ENCODE data around the gene PRLH. TPM values are rescaled to one million over a fixed set of nuclear protein-coding genes. Genes with fewer than 3 reads are reported as not detected.

The PRLH gene
- polyA plus RNA-seq, 1 experiment: not detected

GRCh38 chr2:237612527-237613357 lies 46.4 kb downstream of the PRLH start:
- no peak for DNase-seq (ENCODE audit: low read depth)
- ChIA-PET CTCF (interaction anchor here (0.8 to 1.0 kb wide), 4 partner anchors 11 to 132 kb away, joined by 3 to 5 read pairs (median 4); no protein-coding TSS in a partner anchor), POLR2A (no interaction called here)
- H3K36me3 ChIP-seq (ENCODE audit: control insufficient read depth, insufficient read depth, low read length): no peaks in the 10 kb centered on the region
- H3K27me3 ChIP-seq (ENCODE audit: control insufficient read depth, insufficient read depth, low read length): no peaks in the 10 kb centered on the region
- TF ChIP-seq CTCF (IDR thresholded peaks at IDR 0.05; ENCODE audit: insufficient read depth, low read depth, low read length): no peak
- no peak overlapping the region for H3K4me3 ChIP-seq (ENCODE audit: low read depth, low read length)

- CTCF ChIA-PET: interaction anchor here (0.8 to 1.0 kb wide), 3 partner anchors 11 to 131 kb away, joined by 3 to 5 read pairs (median 4); no protein-coding TSS in a partner anchor
- DNase-seq (ENCODE audit: low read depth): no peak
- POLR2A ChIA-PET: no interaction called here
- no peak for TF ChIP-seq CTCF (IDR thresholded peaks at IDR 0.05; ENCODE audit: insufficient read depth, low read depth, low read length)
- Histone ChIP-seq H3K36me3 (ENCODE audit: control insufficient read depth, insufficient read depth, low read length) (no peaks in the 10 kb centered on the region), H3K4me3 (ENCODE audit: low read depth, low read length) (no peak overlapping the region), H3K27me3 (ENCODE audit: control insufficient read depth, insufficient read depth, low read length) (no peaks in the 10 kb centered on the region)
Measured at GRCh38 chr2:237613679-237614078, 47.3 kb downstream of the PRLH start.

GRCh38 chr2:237614151-237614720 lies 47.9 kb downstream of the PRLH start:
- Histone ChIP-seq H3K27me3 (ENCODE audit: control insufficient read depth, insufficient read depth, low read length) (no peaks in the 10 kb centered on the region), H3K4me3 (ENCODE audit: low read depth, low read length) (no peak overlapping the region), H3K36me3 (ENCODE audit: control insufficient read depth, insufficient read depth, low read length) (no peaks in the 10 kb centered on the region)
- ChIA-PET POLR2A (no interaction called here), CTCF (interaction anchor here (0.6 to 1.4 kb wide), 3 partner anchors 10 to 472 kb away, joined by 3 to 5 read pairs (median 5); no protein-coding TSS in a partner anchor)
- peak; percentile 20; the same call in 1 of the 2 replicates for TF ChIP-seq CTCF (IDR thresholded peaks at IDR 0.05; ENCODE audit: insufficient read depth, low read depth, low read length)
- no peak for DNase-seq (ENCODE audit: low read depth)

- POLR2A ChIA-PET: no interaction called here
Measured at GRCh38 chr2:237615631-237616249, 49.4 kb downstream of the PRLH start.

More at GRCh38 chr2:237615631-237616249, 49.4 kb downstream of the PRLH start:
- H3K27me3 ChIP-seq (ENCODE audit: control insufficient read depth, insufficient read depth, low read length): no peaks in the 10 kb centered on the region
- no peak for TF ChIP-seq CTCF (IDR thresholded peaks at IDR 0.05; ENCODE audit: insufficient read depth, low read depth, low read length)
- CTCF ChIA-PET: interaction anchor here (1.0 to 1.5 kb wide), 3 partner anchors 10 to 11 kb away, joined by 3 to 5 read pairs (median 5); no protein-coding TSS in a partner anchor
- H3K4me3 ChIP-seq (ENCODE audit: low read depth, low read length): no peak overlapping the region
- DNase-seq (ENCODE audit: low read depth): no peak
- H3K36me3 ChIP-seq (ENCODE audit: control insufficient read depth, insufficient read depth, low read length): no peaks in the 10 kb centered on the region

Measured in BJ (cell line).